Heart left ventricle (tissue), 13 donors: ENCODE measurements around the gene TMEM145.
"Not testable (repeated sequence)": the region's sequence is repeated elsewhere in the genome, so short reads cannot be mapped to it uniquely, and the experiment has no call there.

Source experiments
- POLR2A ChIP-seq, 2 donors: fragments of 450-650 bp; IDR thresholded peaks; one replicate each; pipeline ENCODE4 v1.6.1; 2017; ENCODE audit warnings: antibody characterized with exemption in 2 of 2, mild to moderate bottlenecking in 2 of 2, moderate library complexity in 2 of 2
- TF ChIP-seq, protein P1 (sequence below), 12 donors: fragments of 200-600 bp; sonication (generic) in 4 of 12; IDR thresholded peaks; one replicate each; pipeline versions ENCODE4 v1.5.0 to v1.8.0; 2018 to 2022; ENCODE audit warnings: antibody characterized with exemption in 12 of 12, mild to moderate bottlenecking in 5 of 12
- donor health status: ischemic (EF 13 %, LVEDD 7.1; RV severe dilation, severe dysfunction).
- donor health status: DM: no; HTN: yes; CAD: no.
- donor health status: DM: no; HTN: no; CAD: no.
- donor health status: ischemic (EF 25% LVEDD 6.9; RV normal size, moderate dysfunction).
- donor health status: ischemic (EF 25% LVEDD 5.7; RV mildly dilated, moderate dysfunction).
- donor health status: ischemic (EF 35%, LVEDD 5.7; RV mildly dilated, moderate dysfunction).
- donor health status: nonischemic (EF 11% LVEDD 7.7; RV severe dilation, severe dysfunction).
- donor health status: DM: yes; HTN: yes; CAD: no.
- donor health status: PGD.
- donor health status: ischemic (EF 29% LVEDD 5.4; RV normal size, mild dysfunction).
- donor health status: nonischemic (EF 23%, LVEDD 6.1; RV moderate dilation, normal function).

DNA sequence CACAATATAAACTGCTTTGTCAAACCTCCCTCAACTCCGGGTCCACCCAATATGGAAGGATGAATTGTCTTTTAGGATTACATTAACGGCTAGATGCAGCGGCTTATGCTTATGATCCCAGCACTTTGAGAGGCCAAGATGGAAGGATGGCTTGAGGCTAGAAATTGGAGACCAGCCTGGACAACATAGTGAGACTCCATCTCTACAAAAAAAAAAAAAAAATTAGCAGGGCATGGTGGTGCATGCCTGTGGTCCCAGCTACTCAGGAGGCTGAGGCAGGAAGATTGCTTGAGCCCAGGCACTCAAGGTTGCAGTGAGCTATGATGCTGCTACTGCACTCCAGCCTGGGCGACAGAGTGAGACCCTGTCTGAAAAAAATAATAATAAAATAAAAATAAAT is 47.0 kb upstream of the TMEM145 start:
- TF ChIP-seq, protein P1, sequence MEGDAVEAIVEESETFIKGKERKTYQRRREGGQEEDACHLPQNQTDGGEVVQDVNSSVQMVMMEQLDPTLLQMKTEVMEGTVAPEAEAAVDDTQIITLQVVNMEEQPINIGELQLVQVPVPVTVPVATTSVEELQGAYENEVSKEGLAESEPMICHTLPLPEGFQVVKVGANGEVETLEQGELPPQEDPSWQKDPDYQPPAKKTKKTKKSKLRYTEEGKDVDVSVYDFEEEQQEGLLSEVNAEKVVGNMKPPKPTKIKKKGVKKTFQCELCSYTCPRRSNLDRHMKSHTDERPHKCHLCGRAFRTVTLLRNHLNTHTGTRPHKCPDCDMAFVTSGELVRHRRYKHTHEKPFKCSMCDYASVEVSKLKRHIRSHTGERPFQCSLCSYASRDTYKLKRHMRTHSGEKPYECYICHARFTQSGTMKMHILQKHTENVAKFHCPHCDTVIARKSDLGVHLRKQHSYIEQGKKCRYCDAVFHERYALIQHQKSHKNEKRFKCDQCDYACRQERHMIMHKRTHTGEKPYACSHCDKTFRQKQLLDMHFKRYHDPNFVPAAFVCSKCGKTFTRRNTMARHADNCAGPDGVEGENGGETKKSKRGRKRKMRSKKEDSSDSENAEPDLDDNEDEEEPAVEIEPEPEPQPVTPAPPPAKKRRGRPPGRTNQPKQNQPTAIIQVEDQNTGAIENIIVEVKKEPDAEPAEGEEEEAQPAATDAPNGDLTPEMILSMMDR (IDR thresholded peaks at IDR 0.05): not testable (repeated sequence)
- TF ChIP-seq POLR2A (IDR thresholded peaks at IDR 0.05): not testable (repeated sequence)
